Left hindlimb (tissue), 1 donor: Measurements from ENCODE around the gene PSAPL1.
A peak's percentile ranks its signal among the peaks of the same experiment; 100 is the strongest.

Experiments
- DNase-seq: peaks from one replicate; pipeline ENCODE4 v3.0.0-alpha.2; 2018

The PSAPL1 gene

DNA sequence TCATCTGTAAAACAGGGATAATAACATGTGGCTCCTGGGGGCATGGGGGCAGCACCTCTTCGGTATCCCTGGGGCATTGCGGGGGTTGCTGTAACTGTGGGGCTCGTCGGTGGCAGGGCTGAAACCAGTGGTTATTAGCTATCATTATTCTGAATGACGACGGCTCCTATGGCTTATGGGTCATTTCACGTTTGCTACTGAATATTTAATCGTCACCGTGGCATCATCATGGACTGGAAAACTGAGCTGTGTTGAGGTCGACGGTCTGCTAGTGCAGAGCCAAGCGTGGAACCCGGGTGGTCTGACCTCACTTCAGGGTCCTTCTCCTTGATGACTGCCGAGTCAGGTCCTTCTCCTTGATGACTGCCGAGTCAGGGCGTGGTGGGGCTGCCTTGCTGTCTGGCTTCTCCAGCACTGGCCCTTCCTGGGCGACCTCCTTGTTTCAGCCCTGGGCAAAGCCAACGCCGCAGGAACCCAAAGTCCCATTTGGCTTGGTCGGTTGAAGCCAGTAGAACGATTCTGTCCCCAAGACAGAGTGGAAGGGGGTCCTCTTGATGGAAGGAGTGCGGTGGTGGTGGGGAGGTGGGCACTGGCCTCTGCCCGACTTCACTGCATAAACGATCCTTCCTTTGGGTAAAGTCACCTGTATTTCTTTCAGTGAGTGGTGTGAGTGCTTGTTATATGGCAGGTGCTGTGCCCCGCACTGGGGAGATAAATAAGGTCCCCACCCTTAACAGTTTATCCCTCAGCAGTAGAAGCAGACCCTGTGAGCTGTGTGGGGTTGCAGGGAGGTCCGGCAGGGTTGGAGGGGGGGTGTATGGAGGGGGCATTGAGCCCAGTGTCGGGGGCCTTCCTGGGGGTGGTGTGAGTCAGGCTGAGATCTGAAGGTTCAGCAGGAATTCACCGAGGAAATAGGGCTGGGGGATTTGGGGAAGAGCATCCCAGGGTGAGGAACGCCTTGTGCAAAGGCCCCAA, 40.8 kb downstream of the PSAPL1 start:
- DNase-seq: no peak

DNA sequence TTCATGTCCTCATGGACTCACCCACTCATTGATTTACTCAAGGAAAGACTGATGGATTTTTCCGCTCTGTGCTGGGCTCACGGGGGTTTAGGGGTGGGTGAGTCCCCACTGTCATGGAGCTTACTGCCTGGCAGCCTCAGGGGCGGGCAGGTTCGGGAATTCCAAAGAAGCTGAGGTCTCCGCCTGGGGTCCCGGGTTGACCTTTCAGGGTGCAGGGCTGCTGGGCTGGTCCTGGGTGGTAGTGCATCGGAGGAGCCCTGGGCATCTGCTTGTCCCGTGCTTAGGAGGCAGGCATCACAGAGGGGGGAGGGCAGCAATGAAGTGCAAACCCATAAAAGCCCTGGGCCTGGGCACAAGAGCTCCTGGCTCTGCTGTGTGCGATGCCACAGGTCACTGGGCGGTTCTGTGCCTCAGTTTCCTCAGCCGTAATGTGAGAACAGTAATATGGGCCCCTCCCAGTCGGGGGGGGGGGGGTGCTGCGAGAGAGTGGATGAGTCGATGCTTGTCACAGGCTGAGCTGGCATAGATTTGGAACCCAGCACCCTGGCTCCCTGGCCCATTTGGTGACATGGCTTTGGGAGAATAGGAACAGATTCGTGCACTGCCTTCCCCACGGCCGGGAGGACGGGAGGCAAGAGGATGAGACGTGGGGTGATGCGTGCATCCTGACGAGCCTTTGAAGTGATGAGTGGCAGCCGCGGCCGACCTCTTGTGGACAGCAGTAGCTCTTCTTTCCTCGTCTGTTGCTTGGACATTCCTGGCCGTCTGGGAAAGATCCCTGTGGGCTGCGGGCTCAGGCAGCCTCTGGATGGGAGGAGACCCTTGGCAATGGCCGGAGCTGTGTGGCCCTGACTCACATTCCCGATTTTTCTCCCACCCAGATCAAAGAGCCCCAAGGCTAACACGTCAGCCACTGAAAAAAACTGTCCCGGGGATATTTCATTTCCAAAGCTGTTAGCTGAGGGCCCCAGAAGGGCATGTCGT, 42.0 kb downstream of the PSAPL1 start:
- peak; percentile 82 for DNase-seq

DNA sequence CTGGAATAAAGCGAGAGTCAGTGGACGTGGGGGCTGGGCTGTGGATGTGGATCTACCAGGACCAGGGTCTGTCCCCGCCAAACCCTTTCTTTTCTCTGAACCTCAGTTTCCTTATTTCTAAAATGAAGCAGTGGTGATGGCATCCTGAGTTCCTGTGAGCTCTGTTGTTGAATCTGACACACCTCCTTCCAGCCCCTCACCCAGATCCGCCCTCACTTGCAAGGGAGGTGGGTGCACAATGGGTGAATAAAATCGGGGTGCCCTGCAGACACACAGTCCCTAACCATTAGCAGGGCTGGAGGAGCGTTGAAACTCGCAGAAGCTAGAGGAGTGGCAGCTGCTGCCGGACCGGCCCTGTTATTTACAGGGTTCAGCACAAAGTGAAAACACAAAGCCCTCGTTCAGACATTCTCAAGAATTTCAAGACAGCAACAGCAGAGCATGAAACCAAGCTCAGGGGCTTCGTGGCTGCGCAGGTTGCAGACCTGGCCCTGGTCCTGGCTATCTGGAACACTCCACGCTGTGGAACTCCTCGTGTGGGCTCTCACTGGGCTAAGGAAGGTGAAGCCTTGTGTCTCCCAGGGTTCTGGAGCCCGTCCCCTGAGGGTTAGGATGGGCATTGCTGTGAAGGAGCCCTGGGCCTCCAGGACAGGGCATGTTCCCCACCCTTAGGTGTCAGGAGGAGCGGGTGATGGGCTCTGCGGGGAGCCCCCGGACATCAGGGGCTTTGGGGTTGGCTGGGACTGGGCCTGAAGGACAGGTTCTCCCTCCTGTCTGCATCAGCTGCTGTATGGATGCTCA, 42.9 kb downstream of the PSAPL1 start:
- DNase-seq: no peak

DNA sequence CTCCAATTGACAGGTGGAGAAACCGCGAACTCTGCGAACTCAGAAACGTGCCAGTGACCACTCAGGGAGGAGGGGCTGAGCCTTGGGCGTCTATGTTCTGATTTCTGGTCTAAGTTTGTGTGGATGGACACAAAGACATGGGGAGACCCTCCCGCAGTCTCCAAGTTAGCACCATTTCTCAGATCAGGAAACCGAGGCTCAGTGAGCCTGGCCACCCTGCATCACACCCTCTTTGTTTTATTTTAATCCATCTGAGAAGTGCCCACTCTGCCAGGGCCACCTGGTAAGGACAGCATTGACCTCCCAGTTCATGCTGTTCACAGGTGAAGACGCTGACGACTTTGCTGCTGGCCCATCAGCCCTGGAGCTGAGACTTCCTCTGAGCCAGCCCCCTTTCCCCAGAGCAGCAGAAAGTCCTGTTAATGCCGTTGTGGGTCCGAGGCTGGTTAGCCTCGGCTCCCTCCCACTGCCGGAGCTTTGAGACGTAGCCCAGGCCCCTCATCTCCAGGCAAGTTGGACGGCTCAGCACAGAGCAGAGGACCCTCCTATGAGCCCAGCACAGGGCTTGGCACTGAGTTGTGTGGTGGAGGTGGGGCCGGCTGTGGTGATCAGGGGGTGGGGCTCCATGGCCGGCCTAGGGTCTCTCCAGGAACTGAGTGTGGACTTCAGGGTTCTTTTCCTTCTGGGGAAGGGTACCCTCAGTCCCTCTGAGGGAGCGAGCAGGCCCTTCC, 43.7 kb downstream of the PSAPL1 start:
- no peak for DNase-seq

DNA sequence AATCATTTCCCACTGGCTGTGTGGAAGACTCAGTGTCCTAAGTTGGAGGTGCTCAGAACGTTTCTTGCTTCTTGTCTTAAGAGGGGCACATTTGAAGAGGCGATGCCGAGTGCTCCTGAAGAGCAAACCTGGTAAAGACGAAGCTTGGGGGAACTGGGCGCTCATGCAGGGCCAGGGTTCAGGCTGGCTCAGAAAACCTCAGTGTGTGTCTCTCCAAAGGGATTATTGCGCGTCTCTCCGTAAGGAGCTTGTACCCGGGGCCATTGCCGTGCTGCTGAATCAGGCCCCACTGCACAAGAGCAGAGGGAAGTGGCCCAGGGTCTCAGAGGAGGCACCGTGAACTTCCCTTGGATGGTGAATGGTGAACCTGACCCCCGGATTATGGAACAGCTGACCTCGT, 44.4 kb downstream of the PSAPL1 start:
- no peak for DNase-seq

DNA sequence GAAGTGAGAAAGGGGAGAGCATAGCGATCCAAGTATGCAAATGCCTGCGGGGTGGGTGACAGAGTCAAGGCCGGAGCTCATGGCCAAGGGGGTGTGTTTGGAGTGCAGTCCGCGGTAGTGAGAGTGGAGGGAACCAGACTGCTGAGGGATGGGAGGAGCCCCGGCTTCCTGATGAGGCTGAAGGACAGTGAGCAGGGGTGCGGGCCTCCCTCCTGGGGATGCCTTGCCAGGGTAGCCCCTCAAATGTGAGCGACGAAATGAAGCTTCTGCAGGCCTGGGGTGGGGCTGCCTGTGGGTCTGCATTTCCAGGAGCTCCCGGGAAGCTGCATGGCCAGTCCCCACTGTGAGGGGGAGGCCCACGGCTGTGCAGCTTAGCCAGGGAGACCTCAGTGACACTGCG, 45.0 kb downstream of the PSAPL1 start:
- DNase-seq: no peak

DNA sequence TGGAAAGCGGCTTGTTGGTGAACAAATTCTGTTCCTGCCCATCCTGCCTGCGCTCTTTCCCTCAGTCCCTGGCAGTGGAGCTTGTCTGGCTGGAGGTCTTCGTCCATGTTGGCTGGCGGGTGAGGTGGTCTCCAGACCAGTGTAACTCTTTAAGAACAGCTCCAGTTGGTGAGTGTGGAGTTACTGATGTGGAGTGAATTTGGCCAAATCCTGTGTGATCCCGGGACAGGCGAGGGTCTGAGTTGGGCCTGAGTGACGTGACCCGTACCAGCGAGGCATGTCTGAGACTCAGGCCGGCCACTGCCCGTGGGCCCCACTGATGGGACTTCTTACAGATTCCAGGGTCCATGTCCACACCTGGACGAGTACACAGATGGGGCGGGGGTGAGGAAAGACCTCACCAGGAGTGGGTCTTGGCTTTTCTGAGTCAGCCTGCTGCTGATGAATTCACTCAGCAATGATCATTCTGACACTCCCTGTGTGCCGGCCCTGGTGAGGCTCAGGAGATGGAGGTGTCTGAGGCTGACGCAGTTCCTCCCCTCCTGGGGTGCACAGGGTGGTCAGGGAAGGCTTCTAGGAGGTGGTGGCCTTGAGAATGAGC, 45.5 kb downstream of the PSAPL1 start:
- DNase-seq: peak; percentile 20

DNA sequence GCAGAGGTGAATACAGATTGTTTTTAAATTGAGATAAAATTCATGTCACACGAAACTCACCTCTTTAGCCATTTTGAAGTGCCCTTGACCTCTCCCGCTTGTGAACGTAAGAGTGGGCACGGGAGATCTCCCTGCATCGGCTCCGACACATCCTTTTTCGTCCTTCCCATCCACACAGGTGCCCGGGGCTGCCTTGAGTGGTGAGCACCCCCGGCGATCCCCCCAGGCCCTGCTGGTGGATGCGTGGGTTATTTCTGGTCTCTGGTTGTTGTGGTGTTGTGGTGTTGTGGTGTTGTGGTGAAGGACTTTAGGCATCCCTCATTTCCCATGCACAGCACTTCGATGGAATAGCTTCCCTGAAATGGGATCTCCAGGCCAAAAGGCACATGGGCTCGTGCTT, 46.1 kb downstream of the PSAPL1 start:
- DNase-seq: no peak

DNA sequence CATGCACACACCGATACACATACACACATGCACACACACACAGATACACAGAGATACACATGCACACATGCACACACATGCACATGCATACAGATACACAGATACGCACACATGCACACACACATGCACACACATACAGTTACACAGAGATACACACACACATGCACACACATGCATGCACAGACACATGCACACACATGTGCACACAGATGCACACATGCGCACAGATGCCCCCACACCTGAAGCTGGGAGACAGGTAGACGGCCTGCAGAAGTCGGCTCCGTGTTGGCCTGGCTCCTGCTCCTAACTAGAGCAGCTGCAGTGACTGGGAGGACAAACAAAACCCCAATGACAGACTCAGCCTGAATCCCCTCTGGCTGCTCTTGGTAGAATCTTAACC, 46.8 kb downstream of the PSAPL1 start:
- no peak for DNase-seq

DNA sequence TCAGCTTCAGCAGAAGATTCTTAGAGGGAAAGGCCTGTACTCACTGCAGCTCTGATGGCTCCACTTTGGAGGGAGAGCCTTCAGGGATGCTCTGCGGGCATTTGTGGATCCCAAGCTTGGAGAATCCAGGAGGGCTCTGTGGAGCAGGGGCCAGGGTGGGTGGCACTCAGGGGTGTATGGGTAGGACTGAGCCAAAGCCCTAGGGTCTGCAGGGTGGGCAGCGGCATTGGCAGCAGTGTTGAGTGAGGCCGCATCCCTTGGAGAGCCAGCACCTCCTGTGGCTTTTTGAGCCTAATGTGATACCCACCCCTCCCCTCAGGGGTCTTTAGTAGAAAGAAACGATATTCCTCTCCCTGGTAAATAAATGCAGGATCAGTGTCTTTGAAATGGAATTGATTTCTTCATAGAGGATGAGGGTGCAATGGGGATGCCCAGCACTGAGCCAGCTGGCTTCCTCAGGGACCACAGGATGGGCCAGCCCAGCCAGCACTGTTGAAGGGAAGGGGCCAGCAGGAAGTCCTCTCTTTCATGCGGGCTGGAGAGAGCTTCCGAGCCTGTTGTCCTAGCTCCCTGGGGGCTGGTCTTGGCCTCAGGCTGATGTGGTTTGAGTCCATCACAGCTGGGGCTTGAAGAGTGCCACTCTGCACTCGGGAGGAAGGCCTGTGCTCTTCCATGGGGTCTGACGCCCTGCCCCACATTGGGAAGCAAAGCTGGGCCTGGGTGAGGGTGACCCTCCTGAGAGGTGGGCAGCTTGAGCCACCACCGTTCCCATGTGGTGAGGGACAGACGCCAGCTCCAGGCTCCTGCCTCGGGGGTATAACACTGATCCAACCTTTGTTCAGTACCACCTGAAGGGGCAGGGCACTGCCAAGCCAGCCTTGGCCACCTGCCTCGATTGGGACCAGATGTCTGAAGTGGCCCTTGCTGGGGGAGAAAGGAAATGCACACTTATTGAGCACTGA, 49.5 kb downstream of the PSAPL1 start:
- DNase-seq: peak; percentile 21

DNA sequence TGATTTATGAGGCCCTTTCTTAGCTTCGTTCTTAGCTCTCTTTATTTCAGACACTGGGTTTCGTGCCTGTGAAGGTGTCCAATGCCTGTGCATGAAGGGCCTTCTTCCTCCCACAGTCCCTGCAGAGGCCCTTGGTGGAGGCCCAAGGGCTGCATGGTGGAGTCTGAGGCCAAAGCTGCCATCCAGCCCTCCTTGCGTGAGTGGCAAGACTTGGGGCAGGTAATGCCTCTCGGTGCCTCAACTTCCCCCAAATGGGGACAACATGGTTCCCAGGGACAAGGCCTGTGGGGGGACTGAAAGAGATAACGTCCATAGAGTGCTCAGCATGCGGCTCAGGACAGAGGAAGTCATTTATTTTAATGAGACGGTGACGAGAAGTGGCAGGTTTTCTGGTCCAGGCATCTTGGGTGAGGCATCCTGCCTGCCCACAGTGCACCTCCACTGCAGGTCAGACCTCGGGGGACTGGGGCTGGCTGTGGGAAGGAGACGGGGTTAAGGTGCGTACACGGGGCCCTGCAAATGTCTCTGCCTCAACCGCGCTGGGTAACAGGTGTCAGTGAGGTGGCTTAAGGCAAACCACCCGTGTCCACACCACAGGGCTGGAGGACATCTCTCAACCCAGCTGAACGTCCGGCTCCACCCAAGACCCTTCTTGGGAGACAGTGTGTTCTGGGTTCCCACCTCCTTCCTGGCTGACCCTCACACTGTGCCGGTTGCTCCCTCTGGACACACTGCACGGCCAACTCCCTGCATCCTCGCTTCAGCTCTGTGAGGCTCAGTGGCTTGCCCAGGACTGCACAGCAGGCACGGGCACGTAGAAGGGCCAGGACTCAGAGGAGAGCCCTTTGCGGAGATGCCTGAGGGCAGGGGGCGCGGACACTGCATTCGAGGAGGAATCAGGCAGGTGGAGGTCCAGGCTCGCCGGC, 50.5 kb downstream of the PSAPL1 start:
- peak; percentile 18 for DNase-seq

DNA sequence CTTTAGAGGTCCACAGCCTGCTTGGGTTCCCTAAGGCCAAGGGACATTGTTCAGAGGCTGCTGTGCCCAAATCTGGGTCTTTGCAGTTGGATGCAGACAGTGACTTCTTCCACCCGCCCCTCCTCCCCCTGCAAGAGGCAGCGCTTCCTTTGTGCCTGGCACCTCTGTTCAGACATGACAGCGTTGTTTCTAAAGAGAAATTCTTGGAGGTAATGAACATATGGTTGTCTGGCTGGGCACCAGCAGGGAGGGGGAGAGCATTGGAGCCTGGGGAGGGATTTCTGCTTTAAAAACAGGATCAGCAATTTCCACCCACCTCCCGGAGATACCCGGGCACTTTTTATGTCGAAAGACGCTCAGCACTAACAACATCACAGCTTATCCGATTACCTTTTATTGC, 51.5 kb downstream of the PSAPL1 start:
- DNase-seq: peak; percentile 15

DNA sequence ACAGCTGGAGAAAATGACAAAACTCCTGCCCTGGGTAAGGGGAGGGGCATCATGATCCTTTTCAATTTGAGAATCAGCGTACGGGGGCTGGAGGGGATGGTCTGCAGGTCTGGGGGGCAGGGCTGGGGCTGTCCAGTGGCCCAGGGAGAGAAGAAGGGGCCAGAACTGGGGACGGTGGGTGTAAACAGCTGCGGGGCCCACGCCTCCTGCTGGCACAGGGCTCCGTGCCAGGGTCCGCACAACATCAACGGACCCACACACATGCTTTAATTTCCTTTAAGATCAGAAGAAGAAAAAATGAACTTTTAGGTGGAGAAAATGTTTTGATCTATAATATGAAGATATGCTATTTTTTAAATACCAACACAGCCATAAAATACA, 52.1 kb downstream of the PSAPL1 start:
- DNase-seq: peak; percentile 8

DNA sequence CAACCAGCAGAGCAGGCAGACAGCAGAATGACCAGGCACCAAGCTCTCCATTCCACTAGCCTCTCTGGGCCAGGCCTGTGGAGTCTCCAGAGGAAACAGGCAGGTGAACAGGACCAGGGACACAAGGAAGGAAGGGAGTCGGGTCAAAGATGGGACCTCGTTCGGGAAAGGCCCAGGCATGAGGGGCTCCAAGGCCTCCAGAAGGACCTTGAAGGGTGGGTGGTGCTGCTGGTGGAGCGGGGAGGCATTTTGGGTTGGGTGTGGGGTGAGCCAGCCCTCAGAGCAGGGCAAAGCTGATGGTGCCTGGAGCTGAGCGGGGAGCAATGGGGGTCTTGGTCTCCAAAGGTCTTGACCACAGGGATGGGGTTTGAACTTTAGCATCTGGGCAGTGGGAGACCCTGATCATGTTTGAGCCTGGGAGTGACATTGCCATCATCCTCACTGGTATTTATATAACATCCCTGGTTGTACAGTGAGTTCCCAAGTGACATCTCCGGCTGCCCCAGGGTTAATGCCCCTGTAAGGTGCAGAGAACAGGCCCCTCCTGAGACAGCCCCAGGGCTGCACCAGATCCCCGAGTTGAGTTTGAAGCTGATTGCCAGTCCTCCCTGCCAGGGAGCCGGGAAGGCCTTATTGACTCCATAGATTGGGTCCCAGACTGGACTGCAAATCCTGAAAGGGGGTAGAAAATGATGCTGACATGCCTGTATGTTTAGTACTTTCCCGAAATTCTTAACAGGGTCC, 52.7 kb downstream of the PSAPL1 start:
- peak; percentile 16 for DNase-seq

DNA sequence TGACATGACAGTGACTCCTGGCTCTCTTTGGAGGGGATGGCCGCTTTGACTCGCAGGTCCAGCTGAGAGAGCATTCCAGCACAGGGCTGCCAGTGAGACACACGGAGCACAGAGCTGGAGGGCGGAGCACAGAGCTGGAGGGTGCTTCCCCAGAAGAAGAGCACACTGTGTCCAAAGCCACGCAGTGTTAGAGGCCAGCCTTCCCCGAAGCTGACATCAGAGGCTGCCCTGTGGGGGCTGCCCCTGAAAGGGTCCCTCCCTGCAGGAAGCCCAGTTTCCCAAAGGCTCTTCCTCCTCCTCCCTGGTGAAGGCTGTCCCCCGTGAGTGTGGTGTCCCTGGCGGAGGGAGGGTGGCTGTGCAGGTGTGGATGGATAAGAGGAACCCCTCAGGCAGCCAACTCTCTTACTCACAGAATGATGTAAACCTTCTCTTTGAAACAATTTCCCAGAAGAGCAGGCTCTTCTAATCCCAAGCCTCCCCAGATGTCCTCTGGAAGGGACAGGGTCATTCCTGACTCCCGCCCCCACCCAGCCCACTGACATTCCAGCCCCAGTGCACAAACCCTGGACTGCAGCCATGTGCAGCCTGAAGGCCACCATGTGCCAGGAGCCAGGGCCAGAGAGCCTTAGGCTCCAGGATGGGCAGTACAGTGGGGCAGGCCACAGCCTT, 53.4 kb downstream of the PSAPL1 start:
- DNase-seq: peak; percentile 29
